IMR-90 (cell line): Measurements from ENCODE around the gene MAGI2. TPM values are rescaled to one million over a fixed set of nuclear protein-coding genes. Genes with fewer than 3 reads are reported as not detected.

ENCODE experiments used
- ATAC-seq: fragments of 200-7000 bp; cut with Tn5 transposase; 2 replicates; pipeline ENCODE4 v1.9.1; 2020; ENCODE audit warnings: low read depth, mild to moderate bottlenecking, moderate library complexity
- BruUV-seq: library from RNA; stranded (reverse); fragments of 400-500 nt; replicated peaks from 2 replicates; lab custom pipeline; 2021; lab: Mats Ljungman, UMichigan
- CTCF ChIA-PET: fragments of 300-600 bp; formaldehyde crosslinking; extraction: SDS; loops from one replicate; lab custom pipeline; 2021; ENCODE audit warnings: antibody characterized with exemption; lab: Yijun Ruan, JAX
- POLR2A ChIA-PET: fragments of 300-600 bp; sonication (Branson Sonifier 250); formaldehyde crosslinking; loops from one replicate; lab custom pipeline; 2022; ENCODE audit warnings: antibody characterized with exemption; ENCODE audit not compliant: unreplicated experiment; lab: Charles Lee
- DNase-seq: peaks from one replicate; pipeline ENCODE4 v3.0.0; 2013
- H2AFZ ChIP-seq: replicated peaks from 2 replicates; pipeline ENCODE3; 2013; ENCODE audit warnings: low read length, mild to moderate bottlenecking; ENCODE audit not compliant: poor library complexity
- H2AK5ac ChIP-seq: 2 replicates; pipeline ENCODE4 v1.6.1; 2013; ENCODE audit warnings: low read depth, low read length, inconsistent platforms
- H2AK9ac ChIP-seq: replicated peaks from 2 replicates; pipeline ENCODE3; 2013; ENCODE audit warnings: mild to moderate bottlenecking, low read depth, low read length, moderate library complexity; ENCODE audit not compliant: poor library complexity
- H2BK120ac ChIP-seq: 2 replicates; pipeline ENCODE4 v1.6.1; 2013; ENCODE audit warnings: low read depth, low read length, inconsistent platforms
- H2BK15ac ChIP-seq: 3 replicates; pipeline ENCODE4 v1.6.1; 2013; ENCODE audit warnings: low read depth, low read length, inconsistent platforms
- H2BK20ac ChIP-seq: 2 replicates; pipeline ENCODE4 v1.6.1; 2013; ENCODE audit warnings: low read depth, mild to moderate bottlenecking, inconsistent platforms, low read length, moderate library complexity
- H2BK5ac ChIP-seq: 2 replicates; pipeline ENCODE4 v1.6.1; 2013; ENCODE audit warnings: mild to moderate bottlenecking, low read depth, low read length, inconsistent platforms; ENCODE audit not compliant: poor library complexity, severe bottlenecking
- H3K14ac ChIP-seq: replicated peaks from 2 replicates; pipeline ENCODE4 v1.6.1; 2013; ENCODE audit warnings: low read depth, low read length, inconsistent platforms
- H3K18ac ChIP-seq: 2 replicates; pipeline ENCODE4 v1.6.1; 2013; ENCODE audit warnings: low read depth, low read length, control low read depth
- H3K23ac ChIP-seq: 2 replicates; pipeline ENCODE4 v1.6.1; 2013; ENCODE audit warnings: low read depth, low read length, inconsistent platforms
- H3K27ac ChIP-seq: 2 replicates; pipeline ENCODE4 v1.5.1; 2013; ENCODE audit warnings: mild to moderate bottlenecking, control low read depth, low read length; ENCODE audit not compliant: insufficient read depth
- H3K27me3 ChIP-seq: 2 replicates; pipeline ENCODE4 v1.6.1; 2013; ENCODE audit warnings: low read length; ENCODE audit not compliant: control insufficient read depth, insufficient read depth
- H3K36me3 ChIP-seq: 2 replicates; pipeline ENCODE4 v1.6.1; 2013; ENCODE audit warnings: low read length, mixed read lengths; ENCODE audit not compliant: control insufficient read depth, insufficient read depth
- H3K4ac ChIP-seq: 2 replicates; pipeline ENCODE4 v1.6.1; 2013; ENCODE audit warnings: low read depth, low read length, inconsistent platforms
- H3K4me1 ChIP-seq: 2 replicates; pipeline ENCODE4 v1.6.1; 2013; ENCODE audit warnings: low read length, mixed read lengths; ENCODE audit not compliant: control insufficient read depth, insufficient read depth
- H3K4me2 ChIP-seq: 2 replicates; pipeline ENCODE4 v1.6.1; 2013; ENCODE audit warnings: low read depth, mild to moderate bottlenecking, control low read depth, low read length, moderate library complexity
- H3K4me3 ChIP-seq: 2 replicates; pipeline ENCODE4 v1.5.1; 2013; ENCODE audit warnings: low read depth, mild to moderate bottlenecking, control low read depth, low read length, moderate library complexity; ENCODE audit not compliant: insufficient read depth
- H3K56ac ChIP-seq: 2 replicates; pipeline ENCODE4 v1.6.1; 2013; ENCODE audit warnings: low read length, inconsistent platforms; ENCODE audit not compliant: insufficient read depth; ENCODE audit errors: extremely low read depth
- H3K79me1 ChIP-seq, 2 experiments: 2 replicates each; pipeline ENCODE4 v1.6.1; 2013; ENCODE audit warnings: low read length in 2 of 2, inconsistent platforms in 1 of 2, low read depth in 1 of 2
- H3K9ac ChIP-seq: 2 replicates; pipeline ENCODE4 v1.6.1; 2013; ENCODE audit warnings: low read depth, low read length, control low read depth
- H3K9me1 ChIP-seq: 2 replicates; pipeline ENCODE4 v1.6.1; 2013; ENCODE audit warnings: low read length, inconsistent platforms; ENCODE audit not compliant: insufficient read depth
- H3K9me3 ChIP-seq: 2 replicates; pipeline ENCODE4 v1.6.1; 2013; ENCODE audit warnings: low read length; ENCODE audit not compliant: control insufficient read depth, insufficient read depth
- H4K20me1 ChIP-seq: 2 replicates; pipeline ENCODE4 v1.6.1; 2013; ENCODE audit warnings: low read length, inconsistent platforms; ENCODE audit not compliant: insufficient read depth
- H4K5ac ChIP-seq: 2 replicates; pipeline ENCODE4 v1.6.1; 2013; ENCODE audit warnings: mild to moderate bottlenecking, low read depth, low read length, control low read depth
- H4K8ac ChIP-seq, 2 experiments: 2 replicates each; pipeline ENCODE4 v1.6.1; 2013; ENCODE audit warnings: low read depth in 2 of 2, low read length in 2 of 2, control low read depth in 1 of 2, inconsistent platforms in 1 of 2
- H4K91ac ChIP-seq: 2 replicates; pipeline ENCODE4 v1.6.1; 2013; ENCODE audit warnings: low read depth, low read length, inconsistent platforms; ENCODE audit not compliant: insufficient read depth
- BHLHE40 ChIP-seq: fragments of 150-350 bp; IDR thresholded peaks from 2 replicates; pipeline ENCODE4 v1.6.1; 2016; ENCODE audit warnings: mild to moderate bottlenecking, low read depth, low read length
- CEBPB ChIP-seq: IDR thresholded peaks from 2 replicates; pipeline ENCODE4 v1.6.1; 2012; ENCODE audit warnings: low read depth, low read length, improper control_type of control experiment
- CHD1 ChIP-seq: IDR thresholded peaks from 2 replicates; pipeline ENCODE4 v1.6.1; 2012; ENCODE audit warnings: low read depth, low read length, improper control_type of control experiment
- FOS ChIP-seq: fragments of 150-350 bp; IDR thresholded peaks from 2 replicates; pipeline ENCODE4 v1.6.1; 2016; ENCODE audit warnings: low read depth, low read length
- MAFK ChIP-seq: IDR thresholded peaks from 2 replicates; pipeline ENCODE4 v1.6.1; 2012; ENCODE audit warnings: low read depth, low read length, improper control_type of control experiment
- MAZ ChIP-seq: IDR thresholded peaks from 2 replicates; pipeline ENCODE4 v1.6.1; 2012; ENCODE audit warnings: low read depth, mild to moderate bottlenecking, low read length, improper control_type of control experiment, moderate library complexity, borderline replicate concordance
- MXI1 ChIP-seq: IDR thresholded peaks from 2 replicates; pipeline ENCODE4 v1.6.1; 2012; ENCODE audit warnings: low read depth, mild to moderate bottlenecking, low read length, moderate library complexity, borderline replicate concordance
- NFE2L2 ChIP-seq: fragments of 150-350 bp; IDR thresholded peaks from 2 replicates; pipeline ENCODE4 v1.6.1; 2016; ENCODE audit warnings: low read depth, mild to moderate bottlenecking, low read length
- POLR2A ChIP-seq: IDR thresholded peaks from 2 replicates; pipeline ENCODE4 v1.6.1; 2012; ENCODE audit warnings: mild to moderate bottlenecking, low read depth, low read length
- RAD21 ChIP-seq: IDR thresholded peaks from 2 replicates; pipeline ENCODE4 v1.6.1; 2012; ENCODE audit warnings: low read length, improper control_type of control experiment
- RCOR1 ChIP-seq: IDR thresholded peaks from 2 replicates; pipeline ENCODE4 v1.6.1; 2012; ENCODE audit warnings: mild to moderate bottlenecking, low read length, improper control_type of control experiment; ENCODE audit not compliant: insufficient replicate concordance
- RFX5 ChIP-seq: IDR thresholded peaks from 2 replicates; pipeline ENCODE4 v1.8.0; 2012; ENCODE audit warnings: low read depth, mild to moderate bottlenecking, low read length, moderate library complexity
- SMC3 ChIP-seq: fragments of 150-350 bp; IDR thresholded peaks from 2 replicates; pipeline ENCODE4 v1.6.1; 2016; ENCODE audit warnings: low read depth, mild to moderate bottlenecking, antibody characterized with exemption, low read length, moderate library complexity
- WGBS, 2 experiments: methylation state at CpG; one replicate each; pipeline versions ENCODE4 v1.1.5 to v1.1.7; 2013; ENCODE audit warnings: missing lambda C conversion rate in 2 of 2; ENCODE audit not compliant: insufficient read length in 1 of 2; ENCODE audit errors: extremely low coverage in 2 of 2; 5-methylcytosine and 5-hydroxymethylcytosine counted together
- dilution Hi-C: fragments of 300-500 bp; cut with HindIII; formaldehyde crosslinking; loops from one replicate; pipeline ENCODE4 v1.14.3; 2018; ENCODE audit warnings: low sequenced_read_pairs; ENCODE audit not compliant: unreplicated experiment
- in situ Hi-C: fragments of 300-500 bp; cut with MboI; formaldehyde crosslinking; loops from 3 replicates; pipeline ENCODE4 v1.14.3; 2019; ENCODE audit warnings: low sequenced_read_pairs, inconsistent platforms, mixed read lengths
- intact Hi-C: fragments of 100-400 bp; cut with micrococcal nuclease; formaldehyde crosslinking; loops from 2 replicates; pipeline ENCODE4 v1.10.0; 2022
- polyA plus RNA-seq, 3 experiments: library from polyadenylated mRNA; depleted of rRNA; stranded (reverse); fragments of >200 nt; gene quantifications; 2 replicates each; pipeline ENCODE4 v1.2.3, GENCODE V29; 2012; ENCODE audit warnings: low replicate concordance in 1 of 3
- total RNA-seq: library from RNA; depleted of rRNA; stranded (reverse); fragments of >200 nt; gene quantifications from 2 replicates; pipeline ENCODE4 v1.2.3, GENCODE V29; 2012
- TF ChIP-seq, protein P1 (sequence below): conservative IDR thresholded peaks from 2 replicates; pipeline ENCODE4 v1.5.1; 2012; ENCODE audit warnings: mild to moderate bottlenecking, low read depth, low read length, improper control_type of control experiment
- TF ChIP-seq, protein P2 (sequence below): fragments of 150-350 bp; IDR thresholded peaks from 2 replicates; pipeline ENCODE4 v1.6.1; 2016; ENCODE audit warnings: low read depth, mild to moderate bottlenecking, low read length, moderate library complexity, borderline replicate concordance
- TF ChIP-seq, protein P3 (sequence below): fragments of 150-350 bp; IDR thresholded peaks from 2 replicates; pipeline ENCODE4 v1.6.1; 2017; ENCODE audit warnings: mild to moderate bottlenecking, antibody characterized with exemption, low read length, low read depth

MAGI2 gene
- total and polyA plus RNA-seq, 2 of the 4 experiments (the other 2 are of a cell fraction): 2.5 to 17.9 TPM

DNA sequence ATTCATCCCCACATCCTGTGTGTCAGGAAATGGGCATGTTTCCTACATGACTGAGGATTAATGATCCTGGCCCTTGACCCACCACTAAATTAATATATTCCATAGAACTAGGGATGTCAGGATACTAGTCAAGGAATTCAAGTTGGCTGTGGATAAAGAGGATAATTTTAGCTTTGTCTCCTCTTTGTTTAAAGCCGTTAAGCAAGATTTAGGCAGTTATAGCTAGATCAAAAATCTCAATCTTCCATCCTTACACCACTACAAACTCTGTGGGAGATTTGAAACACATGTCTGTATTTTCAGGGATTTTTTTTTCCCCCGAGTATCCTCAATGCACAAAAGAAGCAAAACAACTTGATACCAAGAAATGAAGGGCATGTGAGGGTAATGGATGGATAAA, 417.1 kb downstream of the MAGI2 start:
- no peak overlapping the region for H2BK15ac ChIP-seq
- no peak overlapping the region for H3K4me3 ChIP-seq
- no peak overlapping the region for H3K18ac ChIP-seq
- H3K14ac ChIP-seq: no peak overlapping the region
- dilution Hi-C loops: no loop called here
- no peak for TF ChIP-seq CHD1
- no peak for TF ChIP-seq RCOR1
- TF ChIP-seq, protein P1, sequence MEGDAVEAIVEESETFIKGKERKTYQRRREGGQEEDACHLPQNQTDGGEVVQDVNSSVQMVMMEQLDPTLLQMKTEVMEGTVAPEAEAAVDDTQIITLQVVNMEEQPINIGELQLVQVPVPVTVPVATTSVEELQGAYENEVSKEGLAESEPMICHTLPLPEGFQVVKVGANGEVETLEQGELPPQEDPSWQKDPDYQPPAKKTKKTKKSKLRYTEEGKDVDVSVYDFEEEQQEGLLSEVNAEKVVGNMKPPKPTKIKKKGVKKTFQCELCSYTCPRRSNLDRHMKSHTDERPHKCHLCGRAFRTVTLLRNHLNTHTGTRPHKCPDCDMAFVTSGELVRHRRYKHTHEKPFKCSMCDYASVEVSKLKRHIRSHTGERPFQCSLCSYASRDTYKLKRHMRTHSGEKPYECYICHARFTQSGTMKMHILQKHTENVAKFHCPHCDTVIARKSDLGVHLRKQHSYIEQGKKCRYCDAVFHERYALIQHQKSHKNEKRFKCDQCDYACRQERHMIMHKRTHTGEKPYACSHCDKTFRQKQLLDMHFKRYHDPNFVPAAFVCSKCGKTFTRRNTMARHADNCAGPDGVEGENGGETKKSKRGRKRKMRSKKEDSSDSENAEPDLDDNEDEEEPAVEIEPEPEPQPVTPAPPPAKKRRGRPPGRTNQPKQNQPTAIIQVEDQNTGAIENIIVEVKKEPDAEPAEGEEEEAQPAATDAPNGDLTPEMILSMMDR: no peak
- no peak for TF ChIP-seq NFE2L2
- no peak for TF ChIP-seq RFX5
- no peak for TF ChIP-seq MAZ
- no peak for TF ChIP-seq CEBPB
- TF ChIP-seq MXI1: no peak
- TF ChIP-seq, protein P2, sequence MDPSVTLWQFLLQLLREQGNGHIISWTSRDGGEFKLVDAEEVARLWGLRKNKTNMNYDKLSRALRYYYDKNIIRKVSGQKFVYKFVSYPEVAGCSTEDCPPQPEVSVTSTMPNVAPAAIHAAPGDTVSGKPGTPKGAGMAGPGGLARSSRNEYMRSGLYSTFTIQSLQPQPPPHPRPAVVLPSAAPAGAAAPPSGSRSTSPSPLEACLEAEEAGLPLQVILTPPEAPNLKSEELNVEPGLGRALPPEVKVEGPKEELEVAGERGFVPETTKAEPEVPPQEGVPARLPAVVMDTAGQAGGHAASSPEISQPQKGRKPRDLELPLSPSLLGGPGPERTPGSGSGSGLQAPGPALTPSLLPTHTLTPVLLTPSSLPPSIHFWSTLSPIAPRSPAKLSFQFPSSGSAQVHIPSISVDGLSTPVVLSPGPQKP: no peak
- TF ChIP-seq FOS: no peak
- no peak for TF ChIP-seq MAFK
- TF ChIP-seq RAD21: no peak
- no peak for TF ChIP-seq POLR2A
- no peak for TF ChIP-seq SMC3
- TF ChIP-seq BHLHE40: no peak
- TF ChIP-seq, protein P3, sequence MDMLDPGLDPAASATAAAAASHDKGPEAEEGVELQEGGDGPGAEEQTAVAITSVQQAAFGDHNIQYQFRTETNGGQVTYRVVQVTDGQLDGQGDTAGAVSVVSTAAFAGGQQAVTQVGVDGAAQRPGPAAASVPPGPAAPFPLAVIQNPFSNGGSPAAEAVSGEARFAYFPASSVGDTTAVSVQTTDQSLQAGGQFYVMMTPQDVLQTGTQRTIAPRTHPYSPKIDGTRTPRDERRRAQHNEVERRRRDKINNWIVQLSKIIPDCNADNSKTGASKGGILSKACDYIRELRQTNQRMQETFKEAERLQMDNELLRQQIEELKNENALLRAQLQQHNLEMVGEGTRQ: no peak
- no peak for ATAC-seq
- H3K56ac ChIP-seq: no peak overlapping the region
- ChIA-PET POLR2A (no interaction called here), CTCF (no interaction called here)
- H2BK120ac ChIP-seq: no peak overlapping the region
- H3K4ac ChIP-seq: no peak overlapping the region
- no peak overlapping the region for H3K23ac ChIP-seq
- H4K91ac ChIP-seq: no peak overlapping the region
- no peak overlapping the region for H2BK20ac ChIP-seq
- WGBS, 2 experiments: no CpG with 5 or more reads among the region's 2 CpGs
- H4K5ac ChIP-seq: no peak overlapping the region
- no peak overlapping the region for H2BK5ac ChIP-seq
- H3K9me3 ChIP-seq: no peaks in the 10 kb centered on the region
- H3K36me3 ChIP-seq: no peaks in the 10 kb centered on the region
- in situ Hi-C loops: no loop called here
- no peak overlapping the region for H4K8ac ChIP-seq
- no peak overlapping the region for H2AK5ac ChIP-seq
- intact Hi-C loops: no loop called here
- no peaks in the 10 kb centered on the region for H3K27me3 ChIP-seq
- no peak overlapping the region for H3K4me2 ChIP-seq
- no peak overlapping the region for H3K9ac ChIP-seq
- H3K4me1 ChIP-seq: no peaks in the 10 kb centered on the region
- DNase-seq: no peak
- H2AK9ac ChIP-seq: no peak overlapping the region
- no peaks in the 10 kb centered on the region; a peak in 1 of 4 replicates for H3K79me1 ChIP-seq
- H3K9me1 ChIP-seq: no peaks in the 10 kb centered on the region
- BruUV-seq: no TSS peak
- H2AFZ ChIP-seq: no peak overlapping the region
- no peak overlapping the region for H3K27ac ChIP-seq
- no peaks in the 10 kb centered on the region for H4K20me1 ChIP-seq
